WTC11 (cell line): ENCODE measurements around the gene VTI1A. TPM values are rescaled to one million over a fixed set of nuclear protein-coding genes. Genes with fewer than 3 reads are reported as not detected.

Experiments used
- ATAC-seq: fragments of 200-7000 bp; cut with Tn5 transposase; 2 replicates; pipeline ENCODE4 v1.10.0; 2021; ENCODE audit warnings: mild to moderate bottlenecking, moderate library complexity
- CTCF ChIA-PET: fragments of 300-600 bp; sonication (Branson Sonifier 250); formaldehyde crosslinking; loops from one replicate; lab custom pipeline; 2021; ENCODE audit warnings: antibody characterized with exemption; lab: Charles Lee
- POLR2A ChIA-PET: fragments of 350-600 bp; sonication (Branson Sonifier 250); formaldehyde crosslinking; loops from one replicate; lab custom pipeline; 2021; ENCODE audit warnings: antibody characterized with exemption; lab: Charles Lee
- DNase-seq: peaks from one replicate; pipeline ENCODE4 v3.0.0; 2021; ENCODE audit warnings: low spot score
- H3K27ac Mint-ChIP-seq: 2 replicates; pipeline ENCODE4 v1.8.0; 2021; ENCODE audit warnings: mixed read lengths
- H3K27me3 Mint-ChIP-seq: 2 replicates; pipeline ENCODE4 v1.8.0; 2021; ENCODE audit warnings: low read depth, mild to moderate bottlenecking, moderate library complexity, mixed read lengths
- H3K36me3 Mint-ChIP-seq: 2 replicates; pipeline ENCODE4 v1.8.0; 2021; ENCODE audit warnings: mixed read lengths
- H3K4me1 Mint-ChIP-seq: 2 replicates; pipeline ENCODE4 v1.8.0; 2022; ENCODE audit warnings: mixed read lengths
- H3K4me3 Mint-ChIP-seq: 2 replicates; pipeline ENCODE4 v1.8.0; 2021; ENCODE audit warnings: mild to moderate bottlenecking, moderate library complexity, mixed read lengths
- H3K9me3 Mint-ChIP-seq: 2 replicates; pipeline ENCODE4 v1.8.0; 2021; ENCODE audit warnings: mixed read lengths
- ATF1 ChIP-seq: sonication (generic); formaldehyde crosslinking; IDR thresholded peaks from 2 replicates; pipeline ENCODE4 v1.8.1; 2023; ENCODE audit warnings: mild to moderate bottlenecking, moderate library complexity, missing genetic modification reagents
- CREM ChIP-seq: sonication (generic); formaldehyde crosslinking; IDR thresholded peaks from 2 replicates; pipeline ENCODE4 v1.8.1; 2022; ENCODE audit warnings: mild to moderate bottlenecking, missing genetic modification reagents, moderate library complexity
- FOXP1 ChIP-seq: sonication (generic); formaldehyde crosslinking; IDR thresholded peaks from 2 replicates; pipeline ENCODE4 v1.8.0; 2022; ENCODE audit warnings: missing genetic modification reagents, mild to moderate bottlenecking, moderate library complexity, borderline replicate concordance
- IRF2 ChIP-seq: sonication (generic); formaldehyde crosslinking; IDR thresholded peaks from 2 replicates; pipeline ENCODE4 v1.8.0; 2022; ENCODE audit warnings: low read depth, missing genetic modification reagents, borderline replicate concordance
- NFE2L1 ChIP-seq: sonication (generic); formaldehyde crosslinking; IDR thresholded peaks from 2 replicates; pipeline ENCODE4 v1.8.1; 2023; ENCODE audit warnings: missing genetic modification reagents
- OVOL2 ChIP-seq: fragments of 250-450 bp; sonication (Bioruptor Pico); IDR thresholded peaks from 2 replicates; pipeline ENCODE4 v1.9.0; 2021; ENCODE audit warnings: mild to moderate bottlenecking, borderline replicate concordance
- RELA ChIP-seq: sonication (generic); formaldehyde crosslinking; IDR thresholded peaks from 2 replicates; pipeline ENCODE4 v1.8.1; 2022; ENCODE audit warnings: missing genetic modification reagents, mild to moderate bottlenecking, borderline replicate concordance
- RORB ChIP-seq: fragments of 250-450 bp; sonication (Bioruptor Pico); IDR thresholded peaks from 2 replicates; pipeline ENCODE4 v1.9.0; 2021; ENCODE audit warnings: mild to moderate bottlenecking
- TEAD1 ChIP-seq: sonication (generic); formaldehyde crosslinking; IDR thresholded peaks from 2 replicates; pipeline ENCODE4 v1.8.0; 2022; ENCODE audit warnings: mild to moderate bottlenecking, missing genetic modification reagents
- TEAD4 ChIP-seq: sonication (generic); formaldehyde crosslinking; IDR thresholded peaks from 2 replicates; pipeline ENCODE4 v1.8.0; 2022; ENCODE audit warnings: mild to moderate bottlenecking, missing genetic modification reagents
- ZNF263 ChIP-seq: sonication (generic); formaldehyde crosslinking; IDR thresholded peaks from 2 replicates; pipeline ENCODE4 v1.8.1; 2022; ENCODE audit warnings: low read depth, mild to moderate bottlenecking, moderate library complexity, missing genetic modification reagents
- ZNF423 ChIP-seq: fragments of 250-450 bp; sonication (Bioruptor Pico); IDR thresholded peaks from 2 replicates; pipeline ENCODE4 v2.1.2; 2022; ENCODE audit warnings: mild to moderate bottlenecking, moderate library complexity
- total RNA-seq: library from RNA; stranded (reverse); gene quantifications from 3 replicates; pipeline ENCODE4 v1.2.3, GENCODE V29; 2021
- TF ChIP-seq, protein P1 (sequence below): sonication (generic); formaldehyde crosslinking; IDR thresholded peaks from 2 replicates; pipeline ENCODE4 v1.8.1; 2022; ENCODE audit warnings: low read depth, missing genetic modification reagents, borderline replicate concordance
- TF ChIP-seq, protein P2 (sequence below): sonication (generic); formaldehyde crosslinking; IDR thresholded peaks from 2 replicates; pipeline ENCODE4 v1.8.1; 2023; ENCODE audit warnings: mild to moderate bottlenecking, missing genetic modification reagents
- TF ChIP-seq, protein P3 (sequence below): sonication (generic); formaldehyde crosslinking; IDR thresholded peaks from 2 replicates; pipeline ENCODE4 v1.8.0; 2022; ENCODE audit warnings: mild to moderate bottlenecking, missing genetic modification reagents
- TF ChIP-seq, protein P4 (sequence below): sonication (generic); formaldehyde crosslinking; IDR thresholded peaks from 2 replicates; pipeline ENCODE4 v1.8.0; 2022; ENCODE audit warnings: mild to moderate bottlenecking, missing genetic modification reagents
- TF ChIP-seq, protein P5 (sequence below): fragments of 250-450 bp; sonication (Bioruptor Pico); IDR thresholded peaks from 2 replicates; pipeline ENCODE4 v1.9.0; 2021; ENCODE audit warnings: mild to moderate bottlenecking, borderline replicate concordance
- TF ChIP-seq, protein P6 (sequence below): sonication (generic); formaldehyde crosslinking; IDR thresholded peaks from 2 replicates; pipeline ENCODE4 v1.8.1; 2023; ENCODE audit warnings: mild to moderate bottlenecking, missing genetic modification reagents, moderate library complexity
- TF ChIP-seq, protein P7 (sequence below): sonication (generic); formaldehyde crosslinking; IDR thresholded peaks from 2 replicates; pipeline ENCODE4 v1.8.1; 2023; ENCODE audit warnings: mild to moderate bottlenecking, moderate library complexity, missing genetic modification reagents

VTI1A gene
- total RNA-seq, 1 experiment from 2014 or later: 20.1 TPM

DNA sequence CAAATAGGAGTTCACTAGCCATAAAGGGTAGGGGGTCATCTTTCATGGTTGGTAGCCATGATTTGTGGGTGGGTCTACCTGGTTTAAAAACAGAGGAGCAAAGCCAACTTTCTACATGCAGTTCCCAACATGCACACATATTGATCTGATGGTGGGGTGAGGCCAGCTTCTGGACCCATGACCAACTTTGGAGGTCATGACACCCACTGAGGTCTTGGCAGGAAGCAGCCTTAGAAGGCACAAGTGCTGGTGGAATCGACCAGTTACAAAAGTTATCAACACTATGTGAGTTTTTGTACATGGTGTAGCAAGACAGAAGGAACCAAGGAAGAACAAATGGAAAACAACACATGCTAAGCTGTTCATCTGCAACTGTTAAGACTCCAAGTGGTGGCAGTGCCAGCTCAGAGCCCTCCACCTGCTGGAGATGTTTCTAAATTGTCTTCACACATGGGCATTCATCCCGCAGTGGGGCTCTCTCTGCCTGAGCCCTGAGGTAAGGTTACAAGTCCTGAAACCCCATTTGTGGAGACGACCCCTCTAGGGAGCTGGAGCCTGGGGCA lies 401.9 kb downstream of the VTI1A start:
- peaks cover 41% of the 10 kb centered on the region for H3K9me3 Mint-ChIP-seq
- ChIA-PET POLR2A (no interaction called here), CTCF (no interaction called here)
- peaks cover 4% of the 10 kb centered on the region for H3K4me1 Mint-ChIP-seq
- H3K36me3 Mint-ChIP-seq: peaks cover 34% of the 10 kb centered on the region
- DNase-seq (no peak), ATAC-seq (no peak)
- H3K27me3 Mint-ChIP-seq: peaks cover 10% of the 10 kb centered on the region
- no peak overlapping the region for H3K27ac Mint-ChIP-seq
- TF ChIP-seq, protein P1, sequence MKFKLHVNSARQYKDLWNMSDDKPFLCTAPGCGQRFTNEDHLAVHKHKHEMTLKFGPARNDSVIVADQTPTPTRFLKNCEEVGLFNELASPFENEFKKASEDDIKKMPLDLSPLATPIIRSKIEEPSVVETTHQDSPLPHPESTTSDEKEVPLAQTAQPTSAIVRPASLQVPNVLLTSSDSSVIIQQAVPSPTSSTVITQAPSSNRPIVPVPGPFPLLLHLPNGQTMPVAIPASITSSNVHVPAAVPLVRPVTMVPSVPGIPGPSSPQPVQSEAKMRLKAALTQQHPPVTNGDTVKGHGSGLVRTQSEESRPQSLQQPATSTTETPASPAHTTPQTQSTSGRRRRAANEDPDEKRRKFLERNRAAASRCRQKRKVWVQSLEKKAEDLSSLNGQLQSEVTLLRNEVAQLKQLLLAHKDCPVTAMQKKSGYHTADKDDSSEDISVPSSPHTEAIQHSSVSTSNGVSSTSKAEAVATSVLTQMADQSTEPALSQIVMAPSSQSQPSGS (CRISPR knock-in tag): no peak
- TF ChIP-seq ZNF423 (CRISPR knock-in tag): no peak
- no peak for TF ChIP-seq RELA (CRISPR knock-in tag)
- TF ChIP-seq TEAD4: no peak
- TF ChIP-seq, protein P2, sequence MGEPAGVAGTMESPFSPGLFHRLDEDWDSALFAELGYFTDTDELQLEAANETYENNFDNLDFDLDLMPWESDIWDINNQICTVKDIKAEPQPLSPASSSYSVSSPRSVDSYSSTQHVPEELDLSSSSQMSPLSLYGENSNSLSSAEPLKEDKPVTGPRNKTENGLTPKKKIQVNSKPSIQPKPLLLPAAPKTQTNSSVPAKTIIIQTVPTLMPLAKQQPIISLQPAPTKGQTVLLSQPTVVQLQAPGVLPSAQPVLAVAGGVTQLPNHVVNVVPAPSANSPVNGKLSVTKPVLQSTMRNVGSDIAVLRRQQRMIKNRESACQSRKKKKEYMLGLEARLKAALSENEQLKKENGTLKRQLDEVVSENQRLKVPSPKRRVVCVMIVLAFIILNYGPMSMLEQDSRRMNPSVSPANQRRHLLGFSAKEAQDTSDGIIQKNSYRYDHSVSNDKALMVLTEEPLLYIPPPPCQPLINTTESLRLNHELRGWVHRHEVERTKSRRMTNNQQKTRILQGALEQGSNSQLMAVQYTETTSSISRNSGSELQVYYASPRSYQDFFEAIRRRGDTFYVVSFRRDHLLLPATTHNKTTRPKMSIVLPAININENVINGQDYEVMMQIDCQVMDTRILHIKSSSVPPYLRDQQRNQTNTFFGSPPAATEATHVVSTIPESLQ: no peak
- TF ChIP-seq ZNF263 (CRISPR knock-in tag): no peak
- TF ChIP-seq ATF1 (CRISPR knock-in tag): no peak
- TF ChIP-seq, protein P3, sequence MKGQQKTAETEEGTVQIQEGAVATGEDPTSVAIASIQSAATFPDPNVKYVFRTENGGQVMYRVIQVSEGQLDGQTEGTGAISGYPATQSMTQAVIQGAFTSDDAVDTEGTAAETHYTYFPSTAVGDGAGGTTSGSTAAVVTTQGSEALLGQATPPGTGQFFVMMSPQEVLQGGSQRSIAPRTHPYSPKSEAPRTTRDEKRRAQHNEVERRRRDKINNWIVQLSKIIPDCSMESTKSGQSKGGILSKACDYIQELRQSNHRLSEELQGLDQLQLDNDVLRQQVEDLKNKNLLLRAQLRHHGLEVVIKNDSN: no peak
- TF ChIP-seq IRF2: no peak
- no peak for TF ChIP-seq OVOL2 (CRISPR knock-in tag)
- TF ChIP-seq, protein P4, sequence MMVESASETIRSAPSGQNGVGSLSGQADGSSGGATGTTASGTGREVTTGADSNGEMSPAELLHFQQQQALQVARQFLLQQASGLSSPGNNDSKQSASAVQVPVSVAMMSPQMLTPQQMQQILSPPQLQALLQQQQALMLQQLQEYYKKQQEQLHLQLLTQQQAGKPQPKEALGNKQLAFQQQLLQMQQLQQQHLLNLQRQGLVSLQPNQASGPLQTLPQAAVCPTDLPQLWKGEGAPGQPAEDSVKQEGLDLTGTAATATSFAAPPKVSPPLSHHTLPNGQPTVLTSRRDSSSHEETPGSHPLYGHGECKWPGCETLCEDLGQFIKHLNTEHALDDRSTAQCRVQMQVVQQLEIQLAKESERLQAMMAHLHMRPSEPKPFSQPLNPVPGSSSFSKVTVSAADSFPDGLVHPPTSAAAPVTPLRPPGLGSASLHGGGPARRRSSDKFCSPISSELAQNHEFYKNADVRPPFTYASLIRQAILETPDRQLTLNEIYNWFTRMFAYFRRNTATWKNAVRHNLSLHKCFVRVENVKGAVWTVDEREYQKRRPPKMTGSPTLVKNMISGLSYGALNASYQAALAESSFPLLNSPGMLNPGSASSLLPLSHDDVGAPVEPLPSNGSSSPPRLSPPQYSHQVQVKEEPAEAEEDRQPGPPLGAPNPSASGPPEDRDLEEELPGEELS: no peak
- TF ChIP-seq NFE2L1 (CRISPR knock-in tag): no peak
- TF ChIP-seq CREM (CRISPR knock-in tag): no peak
- TF ChIP-seq, protein P5, sequence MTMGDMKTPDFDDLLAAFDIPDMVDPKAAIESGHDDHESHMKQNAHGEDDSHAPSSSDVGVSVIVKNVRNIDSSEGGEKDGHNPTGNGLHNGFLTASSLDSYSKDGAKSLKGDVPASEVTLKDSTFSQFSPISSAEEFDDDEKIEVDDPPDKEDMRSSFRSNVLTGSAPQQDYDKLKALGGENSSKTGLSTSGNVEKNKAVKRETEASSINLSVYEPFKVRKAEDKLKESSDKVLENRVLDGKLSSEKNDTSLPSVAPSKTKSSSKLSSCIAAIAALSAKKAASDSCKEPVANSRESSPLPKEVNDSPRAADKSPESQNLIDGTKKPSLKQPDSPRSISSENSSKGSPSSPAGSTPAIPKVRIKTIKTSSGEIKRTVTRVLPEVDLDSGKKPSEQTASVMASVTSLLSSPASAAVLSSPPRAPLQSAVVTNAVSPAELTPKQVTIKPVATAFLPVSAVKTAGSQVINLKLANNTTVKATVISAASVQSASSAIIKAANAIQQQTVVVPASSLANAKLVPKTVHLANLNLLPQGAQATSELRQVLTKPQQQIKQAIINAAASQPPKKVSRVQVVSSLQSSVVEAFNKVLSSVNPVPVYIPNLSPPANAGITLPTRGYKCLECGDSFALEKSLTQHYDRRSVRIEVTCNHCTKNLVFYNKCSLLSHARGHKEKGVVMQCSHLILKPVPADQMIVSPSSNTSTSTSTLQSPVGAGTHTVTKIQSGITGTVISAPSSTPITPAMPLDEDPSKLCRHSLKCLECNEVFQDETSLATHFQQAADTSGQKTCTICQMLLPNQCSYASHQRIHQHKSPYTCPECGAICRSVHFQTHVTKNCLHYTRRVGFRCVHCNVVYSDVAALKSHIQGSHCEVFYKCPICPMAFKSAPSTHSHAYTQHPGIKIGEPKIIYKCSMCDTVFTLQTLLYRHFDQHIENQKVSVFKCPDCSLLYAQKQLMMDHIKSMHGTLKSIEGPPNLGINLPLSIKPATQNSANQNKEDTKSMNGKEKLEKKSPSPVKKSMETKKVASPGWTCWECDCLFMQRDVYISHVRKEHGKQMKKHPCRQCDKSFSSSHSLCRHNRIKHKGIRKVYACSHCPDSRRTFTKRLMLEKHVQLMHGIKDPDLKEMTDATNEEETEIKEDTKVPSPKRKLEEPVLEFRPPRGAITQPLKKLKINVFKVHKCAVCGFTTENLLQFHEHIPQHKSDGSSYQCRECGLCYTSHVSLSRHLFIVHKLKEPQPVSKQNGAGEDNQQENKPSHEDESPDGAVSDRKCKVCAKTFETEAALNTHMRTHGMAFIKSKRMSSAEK (CRISPR knock-in tag): no peak
- TF ChIP-seq, protein P6, sequence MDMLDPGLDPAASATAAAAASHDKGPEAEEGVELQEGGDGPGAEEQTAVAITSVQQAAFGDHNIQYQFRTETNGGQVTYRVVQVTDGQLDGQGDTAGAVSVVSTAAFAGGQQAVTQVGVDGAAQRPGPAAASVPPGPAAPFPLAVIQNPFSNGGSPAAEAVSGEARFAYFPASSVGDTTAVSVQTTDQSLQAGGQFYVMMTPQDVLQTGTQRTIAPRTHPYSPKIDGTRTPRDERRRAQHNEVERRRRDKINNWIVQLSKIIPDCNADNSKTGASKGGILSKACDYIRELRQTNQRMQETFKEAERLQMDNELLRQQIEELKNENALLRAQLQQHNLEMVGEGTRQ (CRISPR knock-in tag): no peak
- no peak for TF ChIP-seq FOXP1 (CRISPR knock-in tag)
- TF ChIP-seq, protein P7, sequence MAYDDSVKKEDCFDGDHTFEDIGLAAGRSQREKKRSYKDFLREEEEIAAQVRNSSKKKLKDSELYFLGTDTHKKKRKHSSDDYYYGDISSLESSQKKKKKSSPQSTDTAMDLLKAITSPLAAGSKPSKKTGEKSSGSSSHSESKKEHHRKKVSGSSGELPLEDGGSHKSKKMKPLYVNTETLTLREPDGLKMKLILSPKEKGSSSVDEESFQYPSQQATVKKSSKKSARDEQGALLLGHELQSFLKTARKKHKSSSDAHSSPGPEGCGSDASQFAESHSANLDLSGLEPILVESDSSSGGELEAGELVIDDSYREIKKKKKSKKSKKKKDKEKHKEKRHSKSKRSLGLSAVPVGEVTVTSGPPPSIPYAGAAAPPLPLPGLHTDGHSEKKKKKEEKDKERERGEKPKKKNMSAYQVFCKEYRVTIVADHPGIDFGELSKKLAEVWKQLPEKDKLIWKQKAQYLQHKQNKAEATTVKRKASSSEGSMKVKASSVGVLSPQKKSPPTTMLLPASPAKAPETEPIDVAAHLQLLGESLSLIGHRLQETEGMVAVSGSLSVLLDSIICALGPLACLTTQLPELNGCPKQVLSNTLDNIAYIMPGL: no peak
- no peak for TF ChIP-seq TEAD1 (CRISPR knock-in tag)
- no peak for TF ChIP-seq RORB
- TF ChIP-seq, all 79 proteins: peak for 0
- H3K4me3 Mint-ChIP-seq: no peak overlapping the region
